ENCODE data around the gene PLCL2.

PLCL2 gene

GRCh38 chr3:16884748-16885592, at the start of gene PLCL2:
Gene PLCL2, plus strand, starts transcription at chr3:16884955. Its CDS starts 85 bp downstream, at chr3:16885040.
- Histone ChIP-seq H3K79me2 (ENCODE audit: insufficient read depth, low read length) (peaks cover 44% of the 10 kb centered on the region), H2AFZ (ENCODE audit: low read depth, low read length) (peak within 1 kb of the TSS; percentile 97), H3K4me2 (ENCODE audit: insufficient read depth, low read length) (peak within 1 kb of the TSS; percentile 95), H3K4me3 (ENCODE audit: low read depth in 1 of 2, low read length in 2 of 2) (peak within 1 kb of the TSS; percentile 80 to 93), H3K4me1 (ENCODE audit: insufficient read depth, low read length) (peaks cover 50% of the 10 kb centered on the region), H3K36me3 (ENCODE audit: insufficient read depth, low read length) (no peaks in the 10 kb centered on the region; the same call in 1 of the 2 replicates), H3K9ac (ENCODE audit: low read depth, low read length) (peak within 1 kb of the TSS; percentile 87), H3K27ac (ENCODE audit: low read length) (peak within 1 kb of the TSS; percentile 85), H4K20me1 (ENCODE audit: insufficient read depth, low read length) (peaks cover 6% of the 10 kb centered on the region; the same call in 1 of the 2 replicates), H3K27me3 (ENCODE audit: insufficient read depth, low read length, poor library complexity) (no peaks in the 10 kb centered on the region), H3K9me3 (ENCODE audit: insufficient read depth, low read length, severe bottlenecking) (no peaks in the 10 kb centered on the region)
- DNase-seq (peak; percentile 67), ATAC-seq (ENCODE audit: insufficient read depth, low read depth) (peak; percentile 44)
- TF ChIP-seq CTCF (IDR thresholded peaks at IDR 0.05; ENCODE audit: borderline replicate concordance, extremely low read depth, low read length, poor library complexity, severe bottlenecking) = peak; percentile 27
- no peak for TF ChIP-seq EZH2 (IDR thresholded peaks at IDR 0.05; ENCODE audit: borderline replicate concordance, low read depth, low read length, severe bottlenecking)

GRCh38 chr3:16836505-16837237, 48.1 kb upstream of the PLCL2 start:
- no peaks in the 10 kb centered on the region for H3K36me3 ChIP-seq (ENCODE audit: insufficient read depth, low read length)
- no peak for ATAC-seq (ENCODE audit: insufficient read depth, low read depth)
- no peak overlapping the region for H3K4me2 ChIP-seq (ENCODE audit: insufficient read depth, low read length)
- TF ChIP-seq CTCF (IDR thresholded peaks at IDR 0.05; ENCODE audit: borderline replicate concordance, extremely low read depth, low read length, poor library complexity, severe bottlenecking) (no peak), EZH2 (IDR thresholded peaks at IDR 0.05; ENCODE audit: borderline replicate concordance, low read depth, low read length, severe bottlenecking) (no peak)
- peaks cover 7% of the 10 kb centered on the region for H3K4me1 ChIP-seq (ENCODE audit: insufficient read depth, low read length)
- H3K9me3 ChIP-seq (ENCODE audit: insufficient read depth, low read length, severe bottlenecking) = no peaks in the 10 kb centered on the region
- no peaks in the 10 kb centered on the region for H3K27me3 ChIP-seq (ENCODE audit: insufficient read depth, low read length, poor library complexity)
- DNase-seq = no peak
- H3K79me2 ChIP-seq (ENCODE audit: insufficient read depth, low read length) = no peaks in the 10 kb centered on the region
- no peak overlapping the region for H2AFZ ChIP-seq (ENCODE audit: low read depth, low read length)
- H3K27ac ChIP-seq (ENCODE audit: low read length) = no peak overlapping the region
- no peak overlapping the region for H3K4me3 ChIP-seq (ENCODE audit: low read depth in 1 of 2, low read length in 2 of 2)
- H4K20me1 ChIP-seq (ENCODE audit: insufficient read depth, low read length) = no peaks in the 10 kb centered on the region
- H3K9ac ChIP-seq (ENCODE audit: low read depth, low read length) = no peak overlapping the region

- Histone ChIP-seq H3K9ac (ENCODE audit: low read depth, low read length) (no peak overlapping the region), H3K4me1 (ENCODE audit: insufficient read depth, low read length) (peaks cover 17% of the 10 kb centered on the region), H4K20me1 (ENCODE audit: insufficient read depth, low read length) (no peaks in the 10 kb centered on the region), H3K36me3 (ENCODE audit: insufficient read depth, low read length) (no peaks in the 10 kb centered on the region), H3K4me2 (ENCODE audit: insufficient read depth, low read length) (no peak overlapping the region), H3K79me2 (ENCODE audit: insufficient read depth, low read length) (no peaks in the 10 kb centered on the region), H2AFZ (ENCODE audit: low read depth, low read length) (no peak overlapping the region), H3K4me3 (ENCODE audit: low read depth in 1 of 2, low read length in 2 of 2) (no peak overlapping the region), H3K9me3 (ENCODE audit: insufficient read depth, low read length, severe bottlenecking) (no peaks in the 10 kb centered on the region), H3K27me3 (ENCODE audit: insufficient read depth, low read length, poor library complexity) (no peaks in the 10 kb centered on the region), H3K27ac (ENCODE audit: low read length) (no peak overlapping the region)
- TF ChIP-seq EZH2 (IDR thresholded peaks at IDR 0.05; ENCODE audit: borderline replicate concordance, low read depth, low read length, severe bottlenecking) (no peak), CTCF (IDR thresholded peaks at IDR 0.05; ENCODE audit: borderline replicate concordance, extremely low read depth, low read length, poor library complexity, severe bottlenecking) (no peak)
- DNase-seq = no peak
- no peak for ATAC-seq (ENCODE audit: insufficient read depth, low read depth)
These were observed 47.2 kb upstream of the PLCL2 start for GRCh38 chr3:16837602-16838001.

Measured in DND-41 (cell line).